ENCODE data around the gene LEF1.

GRCh38 chr4:108120789-108121188 lies 47.9 kb downstream of the LEF1 start:
- TF ChIP-seq CTCF (IDR thresholded peaks at IDR 0.05) (no peak), POLR2A (IDR thresholded peaks at IDR 0.05) (no peak)
